GM06990 (cell line): Measurements from ENCODE around the gene DLG2.

Source experiments
- DNase-seq: peaks from one replicate; pipeline ENCODE4 v3.0.0-alpha.2; 2011; ENCODE audit not compliant: insufficient read length; ENCODE audit errors: extremely low read depth
- H3K27me3 ChIP-seq: replicated peaks from 2 replicates; pipeline ENCODE4 v1.6.0; 2011; ENCODE audit warnings: low read length; ENCODE audit not compliant: control insufficient read depth, insufficient read depth
- H3K36me3 ChIP-seq: 2 replicates; pipeline ENCODE4 v1.5.1; 2011; ENCODE audit warnings: low read length; ENCODE audit not compliant: control insufficient read depth, insufficient read depth
- H3K4me3 ChIP-seq: replicated peaks from 2 replicates; pipeline ENCODE4 v1.5.1; 2011; ENCODE audit warnings: low read depth, mild to moderate bottlenecking, control low read depth, low read length
- TF ChIP-seq, protein P1 (sequence below): IDR thresholded peaks from 2 replicates; pipeline ENCODE4 v1.5.1; 2011; ENCODE audit warnings: low read length, control low read depth, mild to moderate bottlenecking, inconsistent platforms; ENCODE audit not compliant: insufficient read depth, poor library complexity, severe bottlenecking

DLG2 gene

DNA sequence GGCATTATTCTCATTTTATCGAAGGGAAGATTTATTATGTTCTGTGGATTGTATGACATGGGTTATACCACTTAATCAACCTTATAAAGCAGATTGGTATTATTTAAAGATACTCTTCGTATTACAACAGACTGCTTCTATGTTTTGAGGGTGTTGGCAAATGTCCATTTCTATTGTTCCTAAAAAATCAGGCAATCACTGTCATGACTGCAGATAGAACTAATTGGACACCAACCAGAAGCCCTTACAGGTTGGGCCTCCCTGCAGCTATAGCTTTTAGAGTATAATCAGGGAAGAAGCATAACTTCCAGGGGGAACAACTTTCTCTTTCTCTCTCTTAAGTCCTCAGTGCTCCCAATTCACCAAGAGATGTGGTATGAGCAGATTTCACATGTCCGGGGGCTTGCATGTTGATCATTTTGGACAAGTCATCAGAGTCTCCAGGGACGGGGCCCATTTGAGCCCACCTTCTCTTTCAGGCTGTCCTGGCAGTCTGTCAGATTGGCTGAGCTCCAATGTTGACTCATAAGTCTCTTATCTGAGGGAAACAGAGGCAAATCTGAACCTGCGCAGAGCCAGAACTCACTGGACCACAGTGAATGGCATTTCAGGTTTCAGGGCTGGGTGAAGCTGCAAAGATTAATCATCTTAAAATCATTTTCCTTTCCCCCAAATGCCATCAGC is 2077.0 kb downstream of the DLG2 start:
- Histone ChIP-seq H3K36me3 (no peaks in the 10 kb centered on the region), H3K4me3 (no peak overlapping the region), H3K27me3 (no peaks in the 10 kb centered on the region; the same call in none of the 2 replicates)
- DNase-seq = no peak
- TF ChIP-seq, protein P1, sequence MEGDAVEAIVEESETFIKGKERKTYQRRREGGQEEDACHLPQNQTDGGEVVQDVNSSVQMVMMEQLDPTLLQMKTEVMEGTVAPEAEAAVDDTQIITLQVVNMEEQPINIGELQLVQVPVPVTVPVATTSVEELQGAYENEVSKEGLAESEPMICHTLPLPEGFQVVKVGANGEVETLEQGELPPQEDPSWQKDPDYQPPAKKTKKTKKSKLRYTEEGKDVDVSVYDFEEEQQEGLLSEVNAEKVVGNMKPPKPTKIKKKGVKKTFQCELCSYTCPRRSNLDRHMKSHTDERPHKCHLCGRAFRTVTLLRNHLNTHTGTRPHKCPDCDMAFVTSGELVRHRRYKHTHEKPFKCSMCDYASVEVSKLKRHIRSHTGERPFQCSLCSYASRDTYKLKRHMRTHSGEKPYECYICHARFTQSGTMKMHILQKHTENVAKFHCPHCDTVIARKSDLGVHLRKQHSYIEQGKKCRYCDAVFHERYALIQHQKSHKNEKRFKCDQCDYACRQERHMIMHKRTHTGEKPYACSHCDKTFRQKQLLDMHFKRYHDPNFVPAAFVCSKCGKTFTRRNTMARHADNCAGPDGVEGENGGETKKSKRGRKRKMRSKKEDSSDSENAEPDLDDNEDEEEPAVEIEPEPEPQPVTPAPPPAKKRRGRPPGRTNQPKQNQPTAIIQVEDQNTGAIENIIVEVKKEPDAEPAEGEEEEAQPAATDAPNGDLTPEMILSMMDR = no peak

DNA sequence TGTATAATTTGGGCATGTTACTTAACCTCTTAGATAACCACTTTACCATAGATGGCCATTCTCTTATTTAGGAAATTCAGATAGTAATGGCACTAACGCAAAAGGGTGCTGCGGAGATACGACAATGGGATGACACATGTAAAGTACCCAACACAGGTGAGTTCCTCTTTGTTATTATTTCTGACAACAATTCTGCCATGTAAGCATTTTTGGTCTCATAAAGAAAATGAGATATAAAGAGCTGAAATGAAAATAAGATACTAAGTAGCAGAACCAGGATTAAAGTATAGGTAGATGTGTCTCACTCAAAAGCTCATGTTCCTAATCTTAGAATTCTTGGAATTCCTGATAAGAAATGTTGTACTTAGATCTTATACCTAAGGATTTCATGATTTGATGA is 2080.8 kb downstream of the DLG2 start:
- H3K36me3 ChIP-seq = no peaks in the 10 kb centered on the region
- TF ChIP-seq, protein P1 = no peak
- DNase-seq = no peak
- no peak overlapping the region for H3K4me3 ChIP-seq
- H3K27me3 ChIP-seq = no peaks in the 10 kb centered on the region

DNA sequence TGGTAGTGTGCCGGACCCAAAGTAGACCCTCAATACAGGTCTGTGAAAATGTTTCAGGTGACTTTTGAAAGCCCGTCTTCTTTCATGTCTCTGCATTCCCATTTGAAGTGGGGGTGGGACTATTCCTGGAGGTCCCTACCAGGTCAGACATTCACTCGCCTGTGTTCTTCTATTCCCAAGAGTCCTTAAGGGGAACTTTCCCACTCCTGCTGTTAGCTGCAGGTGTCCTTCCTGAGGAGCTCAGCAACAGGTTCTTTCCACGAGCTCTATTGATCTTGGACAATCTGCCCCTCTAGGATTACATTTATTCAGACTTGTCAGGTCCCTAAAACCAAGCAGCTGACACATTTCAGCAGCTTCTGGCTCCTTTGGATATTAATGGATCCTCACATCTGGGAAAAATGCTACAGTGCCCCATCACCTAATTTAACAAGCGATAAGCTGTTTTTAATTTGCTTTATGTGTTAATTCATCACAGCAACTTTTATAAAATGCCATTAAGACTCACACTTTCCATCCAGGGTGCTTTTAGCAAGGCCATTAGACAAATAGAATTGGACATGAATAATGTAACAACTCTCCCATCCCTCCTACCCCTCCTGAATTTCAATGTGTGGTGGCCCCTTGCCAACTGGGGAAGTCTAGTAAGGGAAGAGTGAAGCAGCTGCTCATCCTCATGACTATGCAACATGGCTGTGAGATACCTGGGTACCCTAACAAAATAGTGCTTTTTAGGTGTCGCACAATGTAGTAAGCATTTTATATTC is 2081.5 kb downstream of the DLG2 start:
- no peaks in the 10 kb centered on the region for H3K27me3 ChIP-seq
- no peak for DNase-seq
- H3K4me3 ChIP-seq = no peak overlapping the region
- no peaks in the 10 kb centered on the region for H3K36me3 ChIP-seq
- TF ChIP-seq, protein P1 = no peak

DNA sequence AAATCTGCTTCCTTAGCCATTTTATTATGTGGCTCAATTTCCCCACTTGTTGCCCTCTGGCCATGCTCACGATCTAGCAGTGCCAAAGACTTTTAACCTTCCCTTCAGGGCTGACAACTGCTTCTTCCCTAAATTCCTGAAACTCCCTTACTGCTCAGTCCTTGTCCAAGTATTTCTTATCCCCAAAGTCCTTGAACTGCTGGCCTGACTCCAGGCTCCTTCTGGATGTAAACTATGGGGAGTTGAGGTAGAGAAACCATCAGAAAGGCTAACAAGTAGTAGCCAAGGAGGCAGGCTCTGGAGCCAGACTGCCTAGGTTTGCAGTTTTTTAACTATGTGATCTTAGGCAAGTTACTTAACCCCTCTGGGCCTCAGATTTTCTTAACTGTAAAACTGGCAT is 2082.3 kb downstream of the DLG2 start:
- no peak for DNase-seq
- no peaks in the 10 kb centered on the region for H3K27me3 ChIP-seq
- TF ChIP-seq, protein P1 = no peak
- no peak overlapping the region for H3K4me3 ChIP-seq
- no peaks in the 10 kb centered on the region for H3K36me3 ChIP-seq

DNA sequence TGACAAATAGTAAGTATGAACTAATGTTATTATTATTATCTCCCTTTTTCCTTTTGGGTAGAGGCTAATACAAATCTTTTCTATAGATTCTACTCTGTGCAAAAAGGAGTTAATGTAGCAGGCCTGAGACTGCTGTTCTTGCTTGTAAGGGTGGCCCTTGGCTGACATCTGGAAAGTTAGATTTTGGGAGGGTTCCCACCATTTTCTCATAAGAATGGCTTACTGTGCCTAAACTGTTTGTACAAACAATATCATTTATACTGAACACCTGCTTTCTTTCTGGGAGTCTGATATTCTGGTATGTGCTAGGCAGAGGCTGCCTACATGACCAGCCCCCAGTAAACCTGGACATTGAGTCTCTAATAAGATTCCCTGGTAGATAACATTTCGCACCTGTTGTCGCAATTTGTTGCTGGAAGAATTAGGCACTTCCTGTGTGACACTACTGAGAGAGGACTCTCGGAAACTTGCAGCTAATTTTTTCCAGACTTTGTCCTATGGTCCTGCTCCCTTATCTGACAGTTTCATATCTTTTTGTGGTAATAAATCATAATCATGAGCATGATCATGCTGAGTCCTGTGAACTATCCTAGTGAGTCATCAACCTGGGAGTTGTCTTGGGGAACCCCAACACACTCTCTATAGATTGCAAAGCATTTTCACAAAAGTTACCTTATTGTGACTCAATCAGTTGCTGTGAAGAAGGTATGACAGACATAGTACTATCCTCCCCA is 2083.3 kb downstream of the DLG2 start:
- TF ChIP-seq, protein P1 = no peak
- H3K27me3 ChIP-seq = no peaks in the 10 kb centered on the region
- no peak for DNase-seq
- H3K36me3 ChIP-seq = no peaks in the 10 kb centered on the region
- H3K4me3 ChIP-seq = no peak overlapping the region
